Activated B cell treated with CpG ODN at 0.5 μM for 24 hours (primary cell): ENCODE data around the gene KLKB1. TPM values are rescaled to one million over a fixed set of nuclear protein-coding genes. Genes with fewer than 3 reads are reported as not detected.
"Not testable (repeated sequence)": the region's sequence is repeated elsewhere in the genome, so short reads cannot be mapped to it uniquely, and the experiment has no call there.

Experiments
- ATAC-seq: fragments of 200-7000 bp; cut with Tn5 transposase; one replicate; pipeline ENCODE4 v1.10.0; 2021; ENCODE audit warnings: low read depth, mild to moderate bottlenecking, moderate library complexity
- CTCF ChIA-PET: fragments of 350-600 bp; sonication (Branson Sonifier 250); formaldehyde crosslinking; loops from one replicate; lab custom pipeline; 2021; ENCODE audit warnings: antibody characterized with exemption; lab: Charles Lee
- POLR2A ChIA-PET: fragments of 350-600 bp; sonication (Branson Sonifier 250); formaldehyde crosslinking; loops from one replicate; lab custom pipeline; 2021; ENCODE audit warnings: antibody characterized with exemption; lab: Charles Lee
- DNase-seq: peaks from one replicate; pipeline ENCODE4 v3.0.0; 2022
- H3K27ac Mint-ChIP-seq: one replicate; pipeline ENCODE4 v1.8.0; 2020; ENCODE audit warnings: mixed read lengths
- H3K27me3 Mint-ChIP-seq: one replicate; pipeline ENCODE4 v1.8.0; 2021; ENCODE audit warnings: mixed read lengths
- H3K36me3 Mint-ChIP-seq: one replicate; pipeline ENCODE4 v1.8.0; 2021; ENCODE audit warnings: low read depth, mixed read lengths
- H3K4me1 Mint-ChIP-seq: one replicate; pipeline ENCODE4 v1.8.0; 2021; ENCODE audit warnings: mixed read lengths
- H3K4me3 Mint-ChIP-seq: one replicate; pipeline ENCODE4 v1.8.0; 2020; ENCODE audit warnings: mild to moderate bottlenecking, mixed read lengths
- H3K9me3 Mint-ChIP-seq: one replicate; pipeline ENCODE4 v1.8.0; 2020; ENCODE audit warnings: mixed read lengths
- intact Hi-C: fragments of 100-400 bp; cut with micrococcal nuclease; formaldehyde crosslinking; loops from one replicate; pipeline ENCODE4 v1.15.1; 2024
- total RNA-seq: library from RNA; stranded (reverse); gene quantifications from 2 replicates; pipeline ENCODE4 v1.2.3, GENCODE V29; 2022
- TF ChIP-seq, protein P1 (sequence below): fragments of 200-600 bp; IDR thresholded peaks from one replicate; pipeline ENCODE4 v1.8.0; 2022; ENCODE audit warnings: antibody characterized with exemption, mild to moderate bottlenecking

KLKB1 gene
- total RNA-seq, 1 donor from 2014 or later = 0.16 TPM

DNA sequence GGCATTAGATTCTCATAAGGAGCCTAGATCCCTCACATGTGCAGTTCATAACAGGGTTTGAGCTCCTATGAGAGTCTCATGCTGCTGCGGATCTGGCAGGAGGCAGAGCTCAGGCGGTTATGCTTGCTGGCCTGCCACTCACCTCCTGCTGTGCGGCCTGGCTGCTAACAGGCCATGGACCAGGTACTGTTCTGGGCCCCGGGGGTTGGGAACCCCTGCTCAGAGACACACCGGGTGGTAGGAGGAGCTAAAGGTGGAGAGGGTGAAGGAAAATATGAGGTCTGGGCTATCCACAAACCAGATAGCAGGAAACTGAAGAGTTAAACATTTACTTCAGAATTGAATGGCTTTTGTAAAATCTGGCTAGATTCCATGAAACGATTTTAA lies 32.8 kb downstream of the KLKB1 start:
- TF ChIP-seq, protein P1, sequence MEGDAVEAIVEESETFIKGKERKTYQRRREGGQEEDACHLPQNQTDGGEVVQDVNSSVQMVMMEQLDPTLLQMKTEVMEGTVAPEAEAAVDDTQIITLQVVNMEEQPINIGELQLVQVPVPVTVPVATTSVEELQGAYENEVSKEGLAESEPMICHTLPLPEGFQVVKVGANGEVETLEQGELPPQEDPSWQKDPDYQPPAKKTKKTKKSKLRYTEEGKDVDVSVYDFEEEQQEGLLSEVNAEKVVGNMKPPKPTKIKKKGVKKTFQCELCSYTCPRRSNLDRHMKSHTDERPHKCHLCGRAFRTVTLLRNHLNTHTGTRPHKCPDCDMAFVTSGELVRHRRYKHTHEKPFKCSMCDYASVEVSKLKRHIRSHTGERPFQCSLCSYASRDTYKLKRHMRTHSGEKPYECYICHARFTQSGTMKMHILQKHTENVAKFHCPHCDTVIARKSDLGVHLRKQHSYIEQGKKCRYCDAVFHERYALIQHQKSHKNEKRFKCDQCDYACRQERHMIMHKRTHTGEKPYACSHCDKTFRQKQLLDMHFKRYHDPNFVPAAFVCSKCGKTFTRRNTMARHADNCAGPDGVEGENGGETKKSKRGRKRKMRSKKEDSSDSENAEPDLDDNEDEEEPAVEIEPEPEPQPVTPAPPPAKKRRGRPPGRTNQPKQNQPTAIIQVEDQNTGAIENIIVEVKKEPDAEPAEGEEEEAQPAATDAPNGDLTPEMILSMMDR = no peak
- H3K36me3 Mint-ChIP-seq = no peaks in the 10 kb centered on the region
- ATAC-seq (no peak), DNase-seq (no peak)
- POLR2A ChIA-PET = no interaction called here
- peaks cover 9% of the 10 kb centered on the region for H3K27me3 Mint-ChIP-seq
- H3K9me3 Mint-ChIP-seq = no peaks in the 10 kb centered on the region
- no peak overlapping the region for H3K27ac Mint-ChIP-seq
- no peaks in the 10 kb centered on the region for H3K4me1 Mint-ChIP-seq
- no peak overlapping the region for H3K4me3 Mint-ChIP-seq
- intact Hi-C loops = no loop called here
- CTCF ChIA-PET = no interaction called here

DNA sequence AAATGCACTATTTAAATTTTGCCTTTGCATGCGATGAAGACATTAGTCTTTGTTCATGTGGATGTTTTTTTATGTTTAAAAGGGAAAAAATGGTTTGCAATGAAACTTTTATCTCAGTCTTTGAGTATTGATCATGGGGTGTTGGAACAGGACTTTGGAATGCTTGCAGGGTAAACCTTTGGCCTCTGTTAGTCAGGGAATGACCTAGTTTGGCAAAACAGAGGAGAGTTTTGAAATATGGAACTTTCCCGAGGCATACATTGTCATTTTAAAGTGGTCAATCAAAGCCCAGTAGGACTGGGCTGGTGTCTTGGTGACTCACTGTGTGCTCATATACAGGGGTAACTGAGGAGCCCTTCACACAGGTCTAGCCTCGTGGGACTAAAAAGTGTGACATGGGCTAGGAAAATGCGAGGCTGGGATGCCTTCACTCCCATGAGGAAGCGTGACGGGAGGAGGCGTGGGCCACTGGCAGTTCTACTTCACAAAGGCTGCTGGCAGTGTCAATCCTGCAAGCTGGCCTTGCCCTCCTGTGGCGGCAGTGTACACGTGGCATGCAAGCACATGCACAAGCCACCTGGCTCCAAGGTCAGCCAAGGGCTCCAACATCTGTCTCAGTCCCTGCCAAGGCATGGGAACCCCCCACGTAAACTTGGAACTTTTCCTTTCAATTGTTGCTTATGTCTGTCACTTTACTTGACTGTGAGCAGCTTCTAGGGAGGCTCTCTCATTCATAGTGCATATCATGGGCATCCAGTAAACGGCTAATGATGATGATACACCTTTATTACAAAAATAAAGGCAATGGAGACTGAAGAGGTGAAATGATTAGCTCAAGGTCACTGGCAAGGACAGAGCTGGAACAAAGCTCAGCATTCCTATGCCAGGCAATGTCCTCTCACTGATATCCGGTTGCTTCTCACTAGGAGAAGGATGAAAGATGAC lies 33.5 kb downstream of the KLKB1 start:
- H3K4me1 Mint-ChIP-seq = no peaks in the 10 kb centered on the region
- no peak overlapping the region for H3K4me3 Mint-ChIP-seq
- peaks cover 9% of the 10 kb centered on the region for H3K27me3 Mint-ChIP-seq
- no peak for ATAC-seq
- CTCF ChIA-PET = no interaction called here
- TF ChIP-seq, protein P1 = no peak
- POLR2A ChIA-PET = no interaction called here
- no peak for DNase-seq
- H3K36me3 Mint-ChIP-seq = no peaks in the 10 kb centered on the region
- intact Hi-C loops = no loop called here
- H3K27ac Mint-ChIP-seq = no peak overlapping the region
- H3K9me3 Mint-ChIP-seq = no peaks in the 10 kb centered on the region

DNA sequence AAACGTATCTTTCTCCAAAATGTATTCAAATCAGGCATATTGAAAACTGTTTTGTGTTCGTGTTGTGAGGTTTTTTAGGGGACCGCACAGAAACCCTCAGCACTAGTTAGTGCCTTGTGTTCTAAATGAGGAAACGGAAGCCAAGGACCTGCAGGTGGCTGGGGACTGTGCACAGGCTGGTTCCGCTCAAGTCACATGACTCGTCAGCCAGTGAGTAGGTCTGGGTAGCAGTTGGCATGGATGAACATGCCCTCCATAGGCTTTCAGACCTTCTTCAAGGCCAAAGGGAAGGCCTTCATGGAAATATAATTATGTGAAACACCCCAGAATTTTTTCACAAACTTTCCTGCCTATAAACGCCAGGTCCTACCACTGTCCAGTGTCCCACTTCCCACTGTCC lies 37.4 kb downstream of the KLKB1 start:
- no peak overlapping the region for H3K27ac Mint-ChIP-seq

DNA sequence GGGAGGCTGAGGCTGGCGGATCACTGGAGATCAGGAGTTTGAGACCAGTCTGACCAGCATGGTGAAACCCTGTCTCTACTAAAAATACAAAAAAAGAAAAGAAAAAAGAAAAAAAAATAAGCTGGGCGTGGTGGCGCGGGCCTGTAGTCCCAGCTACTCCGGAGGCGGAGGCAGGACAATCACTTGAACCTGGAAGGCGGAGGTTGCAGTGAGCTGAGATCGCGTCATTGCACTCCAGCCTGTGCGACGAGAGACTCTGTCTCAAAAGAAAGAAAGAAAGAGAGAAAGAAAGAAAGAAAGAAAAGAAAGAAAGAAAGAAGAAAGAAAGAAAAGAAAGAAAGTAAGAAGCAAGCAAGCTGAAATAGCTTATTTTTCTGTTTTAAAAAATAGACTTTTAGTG lies 37.9 kb downstream of the KLKB1 start:
- peaks cover 19% of the 10 kb centered on the region for H3K27me3 Mint-ChIP-seq
- CTCF ChIA-PET, H3K27ac Mint-ChIP-seq, H3K9me3 Mint-ChIP-seq, DNase-seq, H3K4me1 Mint-ChIP-seq, ATAC-seq, H3K4me3 Mint-ChIP-seq, intact Hi-C loops, POLR2A ChIA-PET, H3K36me3 Mint-ChIP-seq: not testable (repeated sequence)

More for the DNA sequence above, 37.4 kb downstream of the KLKB1 start:
- H3K36me3 Mint-ChIP-seq = no peaks in the 10 kb centered on the region
- ChIA-PET POLR2A (no interaction called here), CTCF (no interaction called here)
- H3K27me3 Mint-ChIP-seq = peaks cover 19% of the 10 kb centered on the region
- H3K9me3 Mint-ChIP-seq = no peaks in the 10 kb centered on the region
- no peaks in the 10 kb centered on the region for H3K4me1 Mint-ChIP-seq
- ATAC-seq (no peak), DNase-seq (no peak)
- no peak overlapping the region for H3K4me3 Mint-ChIP-seq
- intact Hi-C loops = no loop called here
- TF ChIP-seq, protein P1 = no peak

DNA sequence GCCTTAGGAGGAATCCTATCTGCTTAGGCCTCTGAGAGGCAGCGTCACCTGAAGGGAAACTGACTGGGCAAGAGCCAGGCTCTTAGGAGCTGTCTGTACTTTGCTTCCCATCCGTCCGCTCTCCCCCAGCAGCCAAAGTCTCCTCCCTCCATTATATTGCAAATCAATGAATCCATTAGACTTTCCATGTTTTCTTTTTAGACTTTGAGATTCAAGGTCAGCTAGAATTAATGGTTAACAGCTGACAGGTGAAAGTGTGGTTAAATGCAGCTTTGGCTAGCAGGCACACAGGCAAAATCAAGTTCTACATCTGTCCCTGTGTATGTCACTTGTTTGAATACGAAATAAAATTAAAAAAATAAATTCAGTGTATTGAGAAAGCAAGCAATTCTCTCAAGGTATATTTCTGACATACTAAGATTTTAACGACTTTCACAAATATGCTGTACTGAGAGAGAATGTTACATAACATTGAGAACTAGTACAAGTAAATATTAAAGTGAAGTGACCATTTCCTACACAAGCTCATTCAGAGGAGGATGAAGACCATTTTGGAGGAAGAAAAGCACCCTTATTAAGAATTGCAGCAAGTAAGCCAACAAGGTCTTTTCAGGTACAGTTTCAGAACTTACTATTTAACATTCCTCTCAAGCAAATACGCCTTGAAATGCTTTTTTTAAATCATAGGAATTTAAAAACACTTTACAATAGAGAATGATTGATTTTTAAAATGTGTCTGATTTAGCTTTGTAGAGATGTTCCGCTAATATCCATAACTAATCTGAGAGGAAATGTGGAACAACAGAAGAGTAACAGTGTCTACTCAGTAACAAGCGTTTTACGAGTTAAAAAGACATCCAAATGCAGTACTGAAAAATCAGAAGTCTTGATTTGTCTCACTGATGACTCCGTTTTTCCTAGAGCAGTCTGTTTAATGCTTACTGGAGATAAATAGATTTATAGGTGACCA lies 38.7 kb downstream of the KLKB1 start, which contains the start of gene F11:
TSS of gene F11 (plus strand) at position 507 of the 970 bp plus-strand sequence. CDS start 948 bp downstream, outside the sequence.
- ChIA-PET CTCF (no interaction called here), POLR2A (no interaction called here)
- H3K4me1 Mint-ChIP-seq = no peaks in the 10 kb centered on the region
- H3K27ac Mint-ChIP-seq = no peak within 1 kb of the TSS
- no peaks in the 10 kb centered on the region for H3K9me3 Mint-ChIP-seq
- intact Hi-C loops = no loop called here
- no peaks in the 10 kb centered on the region for H3K36me3 Mint-ChIP-seq
- DNase-seq (no peak), ATAC-seq (no peak)
- H3K4me3 Mint-ChIP-seq = no peak within 1 kb of the TSS
- peaks cover 19% of the 10 kb centered on the region for H3K27me3 Mint-ChIP-seq
- TF ChIP-seq, protein P1 = no peak
